Stomach smooth muscle (tissue), 2 donors: ENCODE results near the gene SDS.
A peak's percentile ranks its signal among the peaks of the same experiment; 100 is the strongest.

Experiments
- H3K27ac ChIP-seq: one replicate; pipeline ENCODE4 v1.7.0; 2013; ENCODE audit warnings: mild to moderate bottlenecking, low read length, inconsistent platforms
- H3K27me3 ChIP-seq, 2 donors: one replicate each; pipeline ENCODE4 v1.7.0; 2013; ENCODE audit warnings: low read length in 2 of 2; ENCODE audit not compliant: insufficient read depth in 2 of 2, control insufficient read depth in 1 of 2
- H3K36me3 ChIP-seq, 2 donors: one replicate each; pipeline ENCODE4 v1.7.0; 2013; ENCODE audit warnings: low read length in 2 of 2; ENCODE audit not compliant: control insufficient read depth in 2 of 2, insufficient read depth in 2 of 2
- H3K4me1 ChIP-seq: one replicate; pipeline ENCODE4 v1.7.0; 2013; ENCODE audit warnings: low read length; ENCODE audit not compliant: control insufficient read depth, insufficient read depth
- H3K4me3 ChIP-seq, 2 donors: one replicate each; pipeline ENCODE4 v1.7.0; 2013; ENCODE audit warnings: low read length in 2 of 2
- H3K9ac ChIP-seq, 2 donors: one replicate each; pipeline ENCODE4 v1.7.0; 2013; ENCODE audit warnings: low read length in 2 of 2, mild to moderate bottlenecking in 1 of 2
- H3K9me3 ChIP-seq, 2 donors: one replicate each; pipeline ENCODE4 v1.7.0; 2013; ENCODE audit warnings: low read length in 2 of 2; ENCODE audit not compliant: control insufficient read depth in 2 of 2
- donor health status: healthy.
- donor health status: Pancreatic carcinoma.

Gene SDS

DNA sequence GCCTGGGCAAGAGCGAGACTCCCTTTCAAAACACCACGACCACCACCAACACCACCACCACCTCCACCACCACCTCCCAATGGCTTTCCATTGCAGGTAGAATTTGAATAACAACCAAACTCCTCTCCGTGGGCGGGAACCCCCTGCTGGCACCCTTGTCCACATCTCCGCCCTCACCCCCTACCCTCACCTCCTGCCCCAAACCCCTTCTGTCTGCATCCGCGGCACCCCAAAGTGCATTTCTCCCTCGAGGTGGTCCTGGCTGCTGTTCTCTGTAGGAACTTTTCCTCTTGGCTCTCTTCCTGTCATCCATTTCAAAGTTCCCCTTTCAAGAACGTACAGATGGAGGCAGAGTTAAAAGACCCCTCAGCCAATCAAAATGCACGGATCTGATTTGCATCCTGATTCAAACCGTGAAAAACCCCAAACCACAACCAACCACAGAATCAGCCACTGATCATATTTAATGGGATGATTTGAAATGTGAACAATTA, 22.3 kb upstream of the SDS start:
- Histone ChIP-seq H3K36me3 (no peaks in the 10 kb centered on the region), H3K27me3 (peaks cover 0 to under 1% of the 10 kb centered on the region in 2 donors), H3K9me3 (peaks cover 0 to 11% of the 10 kb centered on the region in 2 donors), H3K9ac (no peak overlapping the region), H3K4me3 (no peak overlapping the region), H3K4me1 (peaks cover 9% of the 10 kb centered on the region), H3K27ac (no peak overlapping the region)

DNA sequence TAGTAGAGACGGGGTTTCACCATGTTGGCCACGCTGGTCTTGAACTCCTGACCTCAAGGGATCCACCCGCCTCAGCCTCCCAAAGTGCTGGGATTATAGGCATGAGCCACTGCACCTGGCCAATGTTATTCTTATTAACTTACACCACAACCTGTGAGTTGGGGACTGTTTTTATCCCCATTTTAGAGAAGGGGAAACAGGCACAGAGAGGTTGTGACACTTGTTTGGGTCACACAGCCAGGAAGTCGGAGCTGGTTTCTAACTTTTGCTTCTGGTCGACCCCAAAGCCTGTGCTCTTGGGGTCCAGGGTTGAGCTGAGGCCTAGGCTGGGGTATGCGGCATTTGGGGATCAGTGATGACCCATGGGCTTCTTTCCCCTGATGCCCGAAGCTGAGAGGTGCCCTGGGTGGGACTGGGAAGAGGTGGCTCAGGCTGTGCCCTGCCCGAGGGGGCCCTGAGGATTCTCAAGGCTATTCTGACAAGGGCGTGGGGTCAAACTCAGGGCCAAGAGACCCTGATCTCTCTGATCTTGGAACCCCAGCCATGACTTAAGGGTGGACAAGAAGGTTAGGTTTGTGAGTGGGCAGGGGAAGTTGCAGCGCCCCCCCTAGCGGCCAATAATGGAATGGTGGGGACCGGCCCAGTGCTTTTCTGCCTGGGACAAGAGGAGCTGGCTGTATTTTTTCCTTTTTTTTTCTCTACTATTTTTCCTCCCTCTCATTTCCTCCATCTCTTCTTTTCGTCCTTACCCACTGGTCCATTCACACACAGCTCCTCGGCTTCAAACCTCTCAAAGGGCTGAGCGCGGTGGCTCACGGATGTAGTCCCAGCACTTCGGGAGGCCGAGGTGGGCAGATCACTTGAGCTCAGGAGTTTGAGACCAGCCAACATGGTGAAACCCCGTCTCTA, 21.5 kb upstream of the SDS start:
- H3K9me3 ChIP-seq: peaks cover 0 to 9% of the 10 kb centered on the region in 2 donors
- no peak overlapping the region for H3K9ac ChIP-seq
- peaks cover 9% of the 10 kb centered on the region for H3K4me1 ChIP-seq
- H3K27ac ChIP-seq: no peak overlapping the region
- peaks cover 2 to 5% of the 10 kb centered on the region in 2 donors for H3K27me3 ChIP-seq
- no peaks in the 10 kb centered on the region for H3K36me3 ChIP-seq
- no peak overlapping the region for H3K4me3 ChIP-seq

DNA sequence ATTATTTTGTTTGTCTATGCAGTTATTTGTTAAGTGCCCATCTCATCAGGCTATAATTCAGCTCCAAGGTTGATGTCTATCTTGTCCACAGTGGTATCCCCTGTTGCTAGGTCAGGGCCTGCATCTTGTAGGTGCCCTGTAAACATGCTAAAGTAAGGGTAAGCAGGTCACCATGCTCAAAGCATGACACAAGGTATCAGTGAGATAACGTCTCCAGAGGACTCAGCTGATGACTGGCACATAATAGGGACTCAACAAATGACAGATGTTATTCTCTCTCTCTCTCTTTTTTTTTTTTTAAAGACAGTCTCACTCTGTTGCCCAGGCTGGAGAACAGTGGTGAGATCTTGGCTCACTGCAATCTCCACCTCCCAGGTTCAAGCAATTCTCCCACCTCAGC, 20.8 kb upstream of the SDS start:
- peaks cover 2 to 5% of the 10 kb centered on the region in 2 donors for H3K27me3 ChIP-seq
- no peak overlapping the region for H3K27ac ChIP-seq
- peaks cover 0 to 6% of the 10 kb centered on the region in 2 donors for H3K9me3 ChIP-seq
- H3K4me3 ChIP-seq: no peak overlapping the region
- H3K36me3 ChIP-seq: no peaks in the 10 kb centered on the region
- H3K9ac ChIP-seq: no peak overlapping the region
- peaks cover 9% of the 10 kb centered on the region for H3K4me1 ChIP-seq

DNA sequence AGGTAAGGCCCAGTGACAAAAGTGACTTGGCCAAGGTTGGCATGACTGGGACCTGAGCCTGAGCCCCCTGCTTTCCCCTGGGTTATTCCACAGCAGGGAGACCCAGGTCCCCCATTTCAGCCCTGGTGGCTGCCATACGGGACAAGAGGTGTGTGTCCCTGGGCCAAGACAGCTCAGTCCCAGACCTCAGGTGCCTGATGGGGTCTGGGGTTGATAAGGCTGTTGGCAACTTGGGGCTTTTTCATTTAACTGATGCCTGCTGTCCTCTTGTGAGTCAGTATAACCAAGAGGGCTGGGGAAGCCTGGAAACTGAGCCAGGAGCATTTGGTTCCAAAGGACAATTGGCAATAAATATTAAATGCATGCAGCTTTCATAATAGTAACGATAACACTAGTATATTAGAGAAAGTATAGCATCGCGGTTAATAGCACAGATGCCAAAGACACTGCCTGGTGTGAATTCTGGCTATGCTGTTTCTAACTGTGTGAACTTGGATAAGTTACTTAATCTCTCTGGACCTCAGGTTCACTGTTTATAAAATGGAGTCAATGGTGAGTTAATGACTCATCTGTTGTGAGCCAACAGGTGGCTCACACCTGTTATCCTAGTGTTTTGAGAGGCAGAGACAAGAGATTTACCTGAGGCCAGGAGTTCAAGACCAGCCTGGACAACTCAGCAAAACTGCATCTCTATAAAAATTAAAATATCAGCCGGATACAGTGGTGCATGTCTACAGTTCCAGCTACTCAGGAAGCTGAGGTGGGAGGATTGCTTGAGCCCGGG, 19.4 kb upstream of the SDS start:
- Histone ChIP-seq H3K4me1 (peaks cover 9% of the 10 kb centered on the region), H3K27ac (no peak overlapping the region), H3K27me3 (peaks cover 2 to 5% of the 10 kb centered on the region in 2 donors), H3K9me3 (no peaks in the 10 kb centered on the region), H3K36me3 (no peaks in the 10 kb centered on the region), H3K4me3 (peak overlapping the region in 1 of 2 donors; percentile 77), H3K9ac (peak overlapping the region in 1 of 2 donors; percentile 83)

DNA sequence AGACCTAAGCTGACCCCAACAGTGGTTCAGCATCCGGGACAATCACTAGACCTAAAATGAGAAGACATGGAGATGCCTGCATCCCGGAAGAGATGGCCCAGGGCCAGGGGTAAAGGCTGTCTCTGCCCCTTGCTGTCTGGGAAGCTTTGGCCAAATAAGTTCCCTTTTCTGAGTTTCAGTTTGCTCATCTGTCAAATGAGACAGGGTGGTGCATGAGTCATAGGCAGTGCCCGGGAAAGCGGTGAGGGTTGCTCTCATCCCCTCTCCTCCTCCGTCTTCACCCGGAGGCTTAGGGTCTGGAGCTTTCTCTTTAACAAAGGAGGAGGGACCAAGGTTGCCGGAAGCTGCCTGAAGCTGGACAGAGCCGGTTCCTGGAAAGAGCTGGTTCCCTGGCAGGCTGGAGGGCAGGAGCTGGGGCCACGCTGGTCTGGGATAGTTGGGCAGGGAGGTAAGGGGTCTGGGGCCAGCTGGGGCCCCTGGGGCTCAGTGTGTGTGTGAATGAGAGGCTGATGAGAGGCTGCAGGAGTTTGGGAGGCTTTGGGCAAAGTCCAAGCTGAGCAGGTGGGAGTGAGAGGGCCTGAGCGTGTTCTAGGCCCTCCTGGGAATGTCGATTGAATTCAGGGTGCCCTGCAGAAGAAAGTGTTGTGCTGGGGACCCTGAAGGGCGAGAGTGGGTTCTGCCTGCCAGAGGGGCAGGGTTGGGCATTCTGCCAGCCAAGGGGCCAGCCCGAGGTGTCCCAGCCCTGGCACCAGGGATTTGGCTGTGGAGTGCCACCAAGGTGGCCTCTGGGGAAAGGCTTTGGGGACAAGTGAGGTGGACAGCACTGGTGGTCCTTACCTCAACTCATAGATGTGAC, 18.6 kb upstream of the SDS start, which contains the start of gene SDSL:
Gene SDSL (plus strand): TSS at position 351 of the 856 bp plus-strand sequence. CDS start 5,603 bp downstream, outside the sequence.
- Histone ChIP-seq H3K27ac (no peak within 1 kb of the TSS), H3K4me1 (peaks cover 9% of the 10 kb centered on the region), H3K27me3 (peaks cover 2 to 5% of the 10 kb centered on the region in 2 donors), H3K4me3 (peak within 1 kb of the TSS; percentile 50 to 77), H3K36me3 (no peaks in the 10 kb centered on the region), H3K9ac (peak within 1 kb of the TSS; percentile 47 to 83), H3K9me3 (no peaks in the 10 kb centered on the region)

DNA sequence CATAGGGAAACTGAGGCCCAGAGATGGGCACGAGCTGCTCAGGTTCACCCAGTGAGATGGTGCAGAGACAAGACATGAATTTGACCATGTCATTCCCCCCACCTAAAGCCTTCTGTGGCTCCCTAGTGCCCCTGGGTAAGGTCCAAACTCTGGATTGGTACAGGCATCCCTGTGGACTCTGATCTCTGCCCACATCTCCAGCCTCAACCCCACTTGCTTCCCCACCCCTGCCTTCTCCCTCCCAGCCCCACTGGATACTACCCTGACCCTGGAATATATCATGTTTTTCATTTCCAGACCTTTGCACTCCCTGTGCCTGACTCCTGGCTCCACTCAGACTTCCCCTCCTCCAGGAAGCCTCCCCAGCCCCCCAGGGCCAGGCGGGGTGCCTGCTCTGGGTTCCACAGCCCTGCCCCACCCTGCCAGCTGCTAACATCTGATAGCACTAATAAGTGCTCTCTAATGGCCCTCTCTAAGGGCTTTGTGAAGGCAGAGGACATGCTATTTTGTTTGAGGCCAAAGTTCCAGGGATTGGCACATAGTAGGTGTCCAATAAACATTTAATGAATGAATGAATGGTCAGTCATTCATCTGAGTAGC, 17.4 kb upstream of the SDS start:
- Histone ChIP-seq H3K4me3 (no peak overlapping the region), H3K27ac (no peak overlapping the region), H3K27me3 (peaks cover 2 to 5% of the 10 kb centered on the region in 2 donors), H3K36me3 (no peaks in the 10 kb centered on the region), H3K4me1 (peaks cover 9% of the 10 kb centered on the region), H3K9ac (no peak overlapping the region), H3K9me3 (no peaks in the 10 kb centered on the region)

DNA sequence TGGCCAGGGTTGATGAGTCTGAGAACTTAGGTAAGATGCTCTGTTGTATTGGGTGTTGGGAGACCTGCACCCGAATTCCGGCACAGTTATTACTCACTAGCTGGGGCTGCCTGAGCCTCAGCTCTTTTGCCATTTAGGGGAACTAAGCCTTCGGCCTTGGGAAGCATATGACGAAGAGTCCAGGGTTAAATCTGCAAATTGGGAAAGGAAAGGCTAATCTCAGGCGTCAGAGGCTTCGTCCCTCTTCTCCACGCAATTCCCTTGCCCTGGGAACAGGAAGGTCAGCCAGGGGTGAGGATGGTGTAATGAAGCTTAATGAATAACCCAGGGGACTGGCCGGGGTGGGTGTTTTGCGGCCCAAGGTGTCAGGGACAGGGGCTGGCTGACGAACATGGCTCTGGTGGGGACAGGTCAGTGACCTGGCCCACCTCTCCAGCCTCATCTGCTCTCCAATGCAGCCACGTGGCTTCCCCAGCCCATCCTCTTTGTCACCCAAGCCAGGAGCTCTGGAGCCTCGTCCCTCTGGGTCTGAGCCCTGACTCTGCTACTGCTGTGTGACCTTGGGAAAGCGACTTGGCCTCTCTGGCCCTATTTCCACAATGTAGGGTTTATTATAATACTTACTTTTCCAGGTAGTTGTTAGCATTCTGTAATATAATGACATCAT, 14.7 kb upstream of the SDS start:
- Histone ChIP-seq H3K36me3 (no peaks in the 10 kb centered on the region), H3K4me3 (no peak overlapping the region), H3K9me3 (no peaks in the 10 kb centered on the region), H3K27me3 (peaks cover 5% of the 10 kb centered on the region in 2 donors), H3K27ac (no peak overlapping the region), H3K4me1 (peaks cover 9% of the 10 kb centered on the region), H3K9ac (no peak overlapping the region)

DNA sequence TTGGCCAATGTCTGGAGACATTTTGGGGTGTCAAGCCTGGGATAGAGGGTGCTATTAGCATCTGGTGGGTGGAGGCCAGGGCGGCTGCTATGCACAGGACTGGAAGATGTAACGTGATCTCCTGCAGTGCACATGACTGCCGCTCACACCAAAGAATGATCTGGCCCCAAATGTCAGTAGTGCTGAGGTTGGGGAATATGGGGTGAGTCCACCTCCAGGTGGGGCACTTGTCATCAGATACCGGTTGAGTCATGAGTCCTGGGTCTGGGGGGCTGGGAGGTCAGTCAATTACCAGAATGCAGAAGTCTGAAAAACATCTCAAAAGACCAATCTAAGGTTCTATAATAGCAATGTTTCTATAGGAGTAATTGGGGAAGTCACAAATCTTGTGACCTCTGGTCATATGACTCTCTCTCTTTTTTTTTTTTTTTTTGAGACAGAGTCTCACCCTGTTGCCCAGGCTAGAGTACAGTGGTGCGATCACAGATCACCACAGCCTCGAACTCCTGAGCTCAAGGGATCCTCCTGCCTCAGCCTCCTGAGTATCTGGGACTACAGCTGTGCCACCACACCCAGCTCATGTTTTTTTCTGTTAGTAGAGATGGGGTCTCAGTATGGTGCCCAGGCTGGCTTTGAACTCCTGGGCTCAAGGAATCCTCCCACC, 12.5 kb upstream of the SDS start:
- no peak overlapping the region for H3K9ac ChIP-seq
- no peak overlapping the region for H3K4me3 ChIP-seq
- no peaks in the 10 kb centered on the region for H3K4me1 ChIP-seq
- H3K36me3 ChIP-seq: no peaks in the 10 kb centered on the region
- H3K27ac ChIP-seq: no peak overlapping the region
- H3K9me3 ChIP-seq: no peaks in the 10 kb centered on the region
- peaks cover 5 to 8% of the 10 kb centered on the region in 2 donors for H3K27me3 ChIP-seq

DNA sequence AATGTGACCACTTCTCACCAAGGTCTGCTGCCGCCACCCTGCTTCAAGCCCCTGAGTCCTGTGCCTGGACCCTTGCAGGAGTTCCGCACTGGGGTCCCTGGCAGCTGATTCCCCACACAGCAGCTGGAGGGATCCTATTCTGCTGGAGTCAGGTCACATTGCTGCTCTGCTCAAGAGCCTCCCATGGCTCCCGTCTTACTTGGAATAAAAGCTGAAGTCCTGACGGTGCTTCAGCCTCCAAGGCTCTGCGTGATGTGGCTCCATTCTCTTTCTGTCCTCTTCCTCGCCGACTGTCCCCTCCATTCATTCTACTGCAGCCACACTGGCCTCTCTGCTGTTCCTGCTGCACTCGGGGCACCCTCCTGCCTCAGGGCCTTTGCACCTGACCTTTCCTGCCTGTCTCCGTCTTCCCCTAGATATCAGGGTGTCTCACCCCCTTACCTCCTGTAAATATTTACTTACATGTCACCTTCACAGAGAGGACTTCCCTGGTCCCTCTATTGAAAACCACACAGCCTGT, 10.9 kb upstream of the SDS start:
- Histone ChIP-seq H3K27me3 (peaks cover 6 to 8% of the 10 kb centered on the region in 2 donors), H3K9ac (no peak overlapping the region), H3K27ac (no peak overlapping the region), H3K36me3 (no peaks in the 10 kb centered on the region), H3K9me3 (no peaks in the 10 kb centered on the region), H3K4me1 (no peaks in the 10 kb centered on the region), H3K4me3 (no peak overlapping the region)
